Stimulated activated CD4-positive, alpha-beta T cell treated with anti-CD3 and anti-CD28 coated beads, TNF-alpha, amount 100 ng/mL, for 1 hour (primary cell): ENCODE results near the gene PCSK4.
"Not testable (repeated sequence)": the region's sequence is repeated elsewhere in the genome, so short reads cannot be mapped to it uniquely, and the experiment has no call there.

ENCODE experiments used
- DNase-seq, 3 donors: peaks; one replicate each; pipeline ENCODE4 v3.0.0-alpha.2; 2020; ENCODE audit warnings: low read depth in 3 of 3, low spot score in 1 of 3

The PCSK4 gene

DNA sequence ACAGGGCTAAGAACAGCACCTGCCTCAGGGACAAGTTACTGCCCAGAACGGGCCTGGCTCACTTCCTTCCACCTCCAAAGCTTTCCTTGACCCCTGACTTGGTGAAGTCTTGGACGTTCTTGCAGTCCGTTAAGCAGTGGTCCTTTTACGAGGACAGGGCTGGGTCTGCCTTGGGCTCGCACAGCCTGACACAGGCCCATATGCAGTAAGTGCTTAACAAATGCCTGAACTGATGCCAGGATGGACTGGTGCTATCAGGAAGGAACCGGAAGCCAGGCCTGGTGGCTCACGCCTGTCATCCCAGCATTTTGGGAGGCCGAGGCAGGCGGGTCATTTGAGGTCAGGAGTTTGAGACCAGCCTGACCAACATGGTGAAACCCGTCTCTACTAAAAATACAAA lies 31.9 kb upstream of the PCSK4 start:
- DNase-seq, result no peak

- DNase-seq, result no peak
These were observed 31.5 kb upstream of the PCSK4 start for GRCh38 chr19:1521636-1522035.

DNA sequence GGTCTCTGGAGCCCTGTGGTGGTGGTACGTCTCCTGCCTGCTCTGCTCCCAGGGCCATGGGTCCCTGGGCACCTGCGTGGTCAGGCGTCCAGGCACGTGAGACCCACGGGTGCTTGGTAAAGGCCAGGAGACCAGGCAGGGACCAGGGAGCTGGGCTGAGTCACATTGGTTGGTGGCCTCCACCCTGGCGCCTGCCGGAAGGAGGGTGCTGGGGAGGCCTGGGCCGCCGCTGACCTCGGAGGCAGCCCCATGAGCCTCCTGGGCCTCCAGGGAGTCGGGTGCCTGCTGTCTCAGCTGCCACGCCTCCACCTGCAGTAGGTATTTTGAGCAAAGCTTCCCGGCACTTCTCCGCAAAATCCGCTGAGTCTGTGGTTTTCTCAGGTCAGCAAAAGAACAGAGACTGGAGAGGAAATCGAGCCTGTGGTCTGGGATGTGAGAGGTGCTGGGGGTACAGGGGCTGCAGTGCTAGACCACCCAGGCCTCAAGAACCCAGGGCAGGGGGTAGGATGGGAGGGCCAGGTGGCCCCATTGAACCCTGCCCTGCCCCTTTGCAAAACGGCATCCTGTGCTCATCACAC lies 30.1 kb upstream of the PCSK4 start:
- no peak for DNase-seq

DNA sequence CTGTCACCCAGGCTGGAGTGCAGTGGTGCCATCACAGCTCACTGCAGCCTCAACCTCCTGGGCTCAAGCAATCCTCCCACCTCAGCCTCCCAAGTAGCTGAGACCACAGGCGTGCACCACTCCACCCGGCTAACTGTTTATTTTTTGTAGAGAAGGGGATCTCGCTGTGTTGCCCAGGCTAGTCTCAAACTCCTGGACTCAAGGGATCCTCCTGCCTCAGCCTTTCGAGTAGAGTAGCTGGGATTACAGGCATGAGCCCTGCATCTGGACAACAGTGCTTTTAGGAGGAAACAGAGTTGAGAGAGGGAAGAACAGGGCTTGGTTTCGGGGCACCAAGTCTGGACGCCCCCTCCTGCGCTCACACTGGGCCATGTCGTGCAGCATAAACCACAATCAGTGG lies 29.7 kb upstream of the PCSK4 start:
- not testable (repeated sequence) for DNase-seq

DNA sequence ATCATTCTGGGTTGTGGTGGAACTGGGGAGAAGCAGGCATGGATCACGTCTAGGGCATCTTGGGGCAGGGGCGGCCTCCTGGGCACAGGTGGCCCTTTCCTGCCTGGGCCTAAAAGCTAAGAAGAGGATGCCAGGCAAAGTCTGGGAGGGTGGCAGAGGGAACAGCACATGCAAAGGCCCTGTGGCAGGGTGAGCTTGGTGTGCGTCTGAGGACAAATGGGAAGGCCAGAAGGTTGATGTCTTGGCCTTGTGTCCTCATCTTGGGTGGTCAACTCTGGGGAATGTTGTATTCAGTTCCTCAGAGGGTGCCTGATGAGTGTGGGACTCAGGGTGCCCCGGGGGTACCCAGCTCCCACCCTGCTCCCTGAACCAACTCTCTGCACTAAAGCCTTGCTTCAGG lies 28.3 kb upstream of the PCSK4 start:
- no peak for DNase-seq

GRCh38 chr19:1516395-1516753 lies 26.2 kb upstream of the PCSK4 start:
- no peak for DNase-seq

DNA sequence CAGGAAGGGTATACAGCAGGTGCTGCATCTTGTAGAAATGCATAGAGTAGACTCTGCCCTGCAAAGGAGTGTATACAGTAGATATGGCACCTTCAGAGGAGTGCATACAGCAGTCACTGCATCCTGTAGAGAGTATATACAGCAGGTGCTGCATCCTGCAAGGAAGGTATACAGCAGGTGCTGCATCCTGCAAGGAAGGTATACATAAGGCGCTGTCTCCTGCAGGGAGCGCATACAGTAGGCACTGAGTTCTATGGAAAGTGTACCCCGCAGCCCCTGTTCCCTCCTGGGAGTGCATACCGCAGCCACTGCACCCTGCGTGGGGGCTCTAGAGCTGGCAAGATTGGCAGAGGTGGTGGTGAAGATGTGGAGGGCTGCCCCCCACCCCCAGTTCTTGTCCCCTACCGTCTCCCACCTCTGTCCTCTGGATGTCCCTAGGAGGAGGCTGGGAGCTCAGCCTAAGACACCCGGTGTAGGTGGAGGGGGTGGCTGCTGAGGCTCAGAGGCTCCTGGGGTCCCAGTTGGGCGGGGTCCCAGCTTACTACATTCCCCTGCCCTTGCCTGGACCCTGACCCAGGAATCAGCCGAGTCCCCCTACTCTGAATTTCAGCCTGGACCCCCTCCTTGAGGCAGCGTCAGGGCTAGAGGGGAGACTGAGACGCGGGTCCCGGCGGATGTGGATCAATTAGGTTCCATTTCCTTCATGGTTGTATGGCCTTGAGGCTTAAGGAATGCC lies 25.0 kb upstream of the PCSK4 start:
- DNase-seq, result no peak

DNA sequence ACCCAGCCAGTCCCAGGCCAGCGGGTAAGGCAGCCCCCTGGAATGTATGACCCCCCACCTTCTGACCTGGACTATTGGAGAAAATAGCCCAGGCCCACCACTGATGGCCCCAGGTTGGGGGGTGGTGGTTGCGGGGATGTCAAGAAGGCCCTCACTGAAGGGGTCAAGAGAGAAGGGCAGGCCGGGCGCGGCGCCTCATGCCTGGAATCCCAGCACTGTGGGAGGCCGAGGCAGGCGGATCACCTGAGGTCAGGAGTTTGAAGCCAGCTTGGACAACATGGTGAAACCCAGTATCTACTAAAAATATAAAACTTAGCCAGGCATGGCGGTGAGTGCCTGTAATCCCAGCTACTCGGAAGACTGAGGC lies 24.1 kb upstream of the PCSK4 start:
- no peak for DNase-seq

DNA sequence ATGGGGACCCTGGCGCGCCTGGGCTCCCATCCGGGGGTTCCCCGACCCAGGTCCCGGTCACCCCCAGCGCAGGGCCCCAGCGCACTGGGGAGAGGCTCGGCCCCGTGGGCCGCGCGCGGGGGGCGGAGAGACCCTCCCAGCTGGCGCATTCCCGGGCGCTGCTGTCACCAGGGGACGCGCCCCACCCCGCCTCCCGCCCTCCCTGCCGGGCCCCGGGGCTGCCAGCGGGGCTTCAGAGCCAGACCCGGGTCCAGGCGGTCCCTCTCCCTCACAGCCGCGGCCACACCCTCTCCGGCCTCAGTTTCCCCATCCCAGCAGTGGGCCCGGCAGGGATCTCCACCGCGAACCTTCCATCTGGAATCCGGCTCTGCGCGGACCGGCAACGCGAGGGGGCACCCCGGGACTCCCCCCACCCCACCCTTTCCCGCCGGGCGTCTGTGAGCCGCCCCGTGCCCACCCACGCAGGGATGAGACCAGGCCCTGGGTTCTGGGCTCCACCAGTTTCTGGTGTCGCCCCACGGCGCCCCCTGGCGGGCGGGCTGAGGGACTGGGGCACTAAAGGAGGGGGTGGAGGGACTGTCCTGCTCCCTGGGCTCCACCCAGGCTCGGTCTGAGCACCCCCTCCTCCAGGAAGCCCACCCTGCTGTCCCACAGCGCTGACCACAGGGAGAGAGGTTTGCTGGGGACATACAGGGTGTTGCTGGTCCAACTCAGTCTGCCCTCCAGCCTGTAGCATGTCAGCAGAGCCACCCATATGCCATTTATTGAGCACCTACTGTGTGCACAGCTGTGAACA lies 23.5 kb upstream of the PCSK4 start:
- DNase-seq, result peak in 2 of 3 donors; percentile 35 to 53

DNA sequence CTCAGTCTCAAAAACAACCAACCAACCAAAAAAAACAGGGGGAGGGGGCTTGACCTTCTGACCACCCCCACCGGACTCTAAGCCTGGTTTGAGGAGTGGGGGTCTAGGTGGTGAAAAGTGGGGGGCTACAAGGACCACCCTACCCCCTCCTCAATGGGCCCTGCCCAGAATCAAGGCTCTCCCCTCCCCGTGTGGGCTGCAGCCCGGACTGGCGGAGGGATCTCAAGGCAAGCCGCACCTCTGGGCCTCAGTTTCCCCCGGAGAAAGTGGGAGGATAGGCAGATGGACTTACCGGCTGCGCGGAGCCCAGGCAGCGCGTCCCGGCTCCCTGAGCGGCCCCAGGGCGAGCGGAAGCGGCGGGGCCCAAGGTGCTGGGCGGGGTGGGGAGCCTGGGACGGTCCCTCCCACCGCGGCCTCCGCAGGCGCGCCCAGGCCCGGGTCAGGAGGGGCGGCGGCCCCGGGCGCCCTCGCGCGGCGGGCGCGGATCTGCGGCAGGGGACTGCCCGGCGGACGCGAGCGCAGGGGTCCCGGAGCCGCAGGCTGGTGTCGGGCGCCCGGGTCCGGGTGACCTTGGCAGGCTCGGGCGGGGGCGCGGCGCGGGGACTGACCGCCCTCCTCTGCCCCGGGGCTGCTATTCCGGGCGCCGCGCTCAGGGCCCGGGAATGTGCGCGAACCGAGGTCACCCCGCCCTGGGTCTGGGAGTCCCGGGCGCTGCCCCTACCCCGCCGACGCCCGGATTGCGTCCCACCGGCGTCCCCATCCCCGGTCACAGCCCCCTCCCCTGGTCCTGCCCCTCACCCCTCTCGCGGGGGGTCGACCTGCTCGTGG lies 22.7 kb upstream of the PCSK4 start, which contains the start of gene ADAMTSL5:
Gene ADAMTSL5, minus strand, starts transcription at position 349 of the 828 bp plus-strand sequence. CDS start 2,076 bp downstream, outside the sequence.
- peak in 2 of 3 donors; percentile 48 to 49 for DNase-seq

- no peak for DNase-seq
These were observed 21.5 kb upstream of the PCSK4 start for GRCh38 chr19:1511318-1512317.

- no peak for DNase-seq
These were observed 20.7 kb upstream of the PCSK4 start for GRCh38 chr19:1510807-1511206.

- no peak for DNase-seq
These were observed 20.3 kb upstream of the PCSK4 start for GRCh38 chr19:1510442-1510806.

DNA sequence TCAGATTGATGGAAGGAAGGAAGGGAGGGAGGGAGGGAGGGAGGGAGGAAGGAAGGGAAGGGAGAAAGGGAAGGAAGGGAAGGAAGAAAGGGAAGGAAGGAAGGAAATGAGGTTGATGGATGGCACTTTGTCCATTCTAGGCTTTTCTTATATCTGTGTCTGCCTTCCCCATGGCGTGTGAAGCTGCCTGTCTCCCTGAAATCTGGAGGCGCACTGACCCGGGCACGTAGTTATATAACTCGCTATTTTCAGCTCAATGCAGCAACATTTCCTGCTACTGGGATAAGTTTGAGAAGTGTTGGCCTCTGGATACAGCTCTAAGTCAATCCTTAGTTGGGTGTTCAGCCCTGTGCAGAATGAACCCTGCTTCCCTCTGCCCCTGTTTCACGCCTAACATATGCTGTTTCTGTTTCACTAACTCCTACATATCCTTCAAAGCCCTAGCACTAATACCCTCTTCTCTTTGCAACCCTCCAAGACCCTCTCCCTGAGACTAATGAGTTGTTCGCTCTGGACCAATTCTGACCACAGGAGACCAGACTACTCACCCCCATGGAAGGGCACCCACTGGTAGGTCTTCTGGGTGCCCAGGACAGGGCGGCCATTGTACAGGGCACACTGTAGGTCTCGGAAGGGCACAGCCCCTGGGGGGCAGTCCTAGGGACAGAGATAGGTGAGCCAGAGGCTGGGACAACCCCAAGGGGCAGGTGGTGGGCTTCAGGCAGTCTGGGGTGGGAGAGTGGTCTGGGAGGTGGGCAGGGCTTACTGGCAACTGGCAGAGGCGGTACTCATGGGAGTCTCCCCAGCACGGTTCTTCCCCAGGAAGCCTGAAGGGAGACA lies 19.7 kb upstream of the PCSK4 start:
- DNase-seq, result no peak

- no peak for DNase-seq
These were observed 18.3 kb upstream of the PCSK4 start for GRCh38 chr19:1508507-1508856.

- DNase-seq, result peak; percentile 78 to 85 (median 82)
These were observed 17.8 kb upstream of the PCSK4 start for GRCh38 chr19:1507763-1508506.

- no peak for DNase-seq
These were observed 17.1 kb upstream of the PCSK4 start for GRCh38 chr19:1507192-1507660.
